Activated naive CD4-positive, alpha-beta T cell (primary cell): ENCODE measurements around the gene RNF128.

Source experiments
- DNase-seq, 4 experiments: peaks; one replicate each; lab custom pipeline; 2025; lab: John Stamatoyannopoulos, UW

The RNF128 gene

GRCh38 chrX:106726485-106727437, at the start of gene RNF128:
TSS of gene RNF128 (plus strand) at chrX:106726701. CDS start at chrX:106726914, 213 bp downstream.
- DNase-seq = no peak

- DNase-seq = no peak
Observed at GRCh38 chrX:106680716-106681115, 45.8 kb upstream of the RNF128 start.

GRCh38 chrX:106684207-106684606, 42.3 kb upstream of the RNF128 start:
- no peak for DNase-seq

GRCh38 chrX:106692425-106693065, 34.0 kb upstream of the RNF128 start:
- no peak for DNase-seq

GRCh38 chrX:106696502-106696901, 30.0 kb upstream of the RNF128 start:
- no peak for DNase-seq

- DNase-seq = no peak
Observed at GRCh38 chrX:106698693-106699092, 27.8 kb upstream of the RNF128 start.

GRCh38 chrX:106702636-106703035, 23.9 kb upstream of the RNF128 start:
- no peak for DNase-seq

GRCh38 chrX:106706466-106706865, 20.0 kb upstream of the RNF128 start:
- no peak for DNase-seq

GRCh38 chrX:106707771-106708454, 18.6 kb upstream of the RNF128 start:
- no peak for DNase-seq

GRCh38 chrX:106710771-106711170, 15.7 kb upstream of the RNF128 start:
- no peak for DNase-seq

- no peak for DNase-seq
Observed at GRCh38 chrX:106711375-106711774, 15.1 kb upstream of the RNF128 start.

- no peak for DNase-seq
Observed at GRCh38 chrX:106716004-106716403, 10.5 kb upstream of the RNF128 start.

- DNase-seq = no peak
Observed at GRCh38 chrX:106716463-106716862, 10.0 kb upstream of the RNF128 start.

GRCh38 chrX:106718709-106719108, 7.8 kb upstream of the RNF128 start:
- DNase-seq = no peak

GRCh38 chrX:106725931-106726330, 570 bp upstream of the RNF128 start:
- no peak for DNase-seq

GRCh38 chrX:106728337-106728736, 1.8 kb downstream of the RNF128 start:
- DNase-seq = no peak

- no peak for DNase-seq
Observed at GRCh38 chrX:106730401-106730800, 3.9 kb downstream of the RNF128 start.

GRCh38 chrX:106731590-106731989, 5.1 kb downstream of the RNF128 start:
- no peak for DNase-seq

GRCh38 chrX:106734827-106735226, 8.3 kb downstream of the RNF128 start:
- no peak for DNase-seq

GRCh38 chrX:106740193-106740780, 13.8 kb downstream of the RNF128 start:
- DNase-seq = no peak

GRCh38 chrX:106742193-106742592, 15.7 kb downstream of the RNF128 start:
- no peak for DNase-seq

- DNase-seq = no peak
Observed at GRCh38 chrX:106742805-106743204, 16.3 kb downstream of the RNF128 start.
